Esophagus squamous epithelium (tissue), 5 donors: Measurements from ENCODE around the gene MAML3. TPM values are rescaled to one million over a fixed set of nuclear protein-coding genes. Genes with fewer than 3 reads are reported as not detected.

Source experiments
- DNase-seq: peaks from one replicate; lab custom pipeline; 2025; lab: John Stamatoyannopoulos, UW
- H3K27ac ChIP-seq, 4 donors: fragments of 200-600 bp; sonication (generic); one replicate each; pipeline ENCODE4 v1.5.1; 2016 to 2019; ENCODE audit warnings: mild to moderate bottlenecking in 1 of 4
- H3K27me3 ChIP-seq, 4 donors: fragments of 200-600 bp; sonication (generic); 1 replicate in 3 of 4; 2 replicates in 1 of 4; pipeline versions ENCODE4 v1.5.1 to v1.6.0; 2017 to 2021; ENCODE audit warnings: antibody characterized with exemption in 1 of 4
- H3K36me3 ChIP-seq, 3 donors: fragments of 200-600 bp; sonication (generic); one replicate each; pipeline ENCODE4 v1.5.1; 2016 to 2019
- H3K4me1 ChIP-seq, 3 donors: fragments of 200-600 bp; sonication (generic); one replicate each; pipeline ENCODE4 v1.5.1; 2017 to 2019
- H3K4me3 ChIP-seq, 4 donors: fragments of 200-600 bp; sonication (generic); 1 replicate in 3 of 4; 2 replicates in 1 of 4; pipeline ENCODE4 v1.5.1; 2016 to 2019; ENCODE audit warnings: mild to moderate bottlenecking in 2 of 4, moderate library complexity in 1 of 4
- H3K9me3 ChIP-seq, 3 donors: fragments of 200-600 bp; sonication (generic); one replicate each; pipeline ENCODE4 v1.5.1; 2016 to 2019
- POLR2A ChIP-seq, 4 donors: fragments of 450-650 bp; IDR thresholded peaks; one replicate each; pipeline ENCODE4 v1.6.1; 2017; ENCODE audit warnings: antibody characterized with exemption in 4 of 4, mild to moderate bottlenecking in 4 of 4, moderate library complexity in 3 of 4
- WGBS, 2 donors: methylation state at CpG; one replicate each; pipeline ENCODE4 v1.1.5; 2018; 5-methylcytosine and 5-hydroxymethylcytosine counted together
- intact Hi-C: fragments of 100-400 bp; cut with DNase I; formaldehyde crosslinking; loops from one replicate; pipeline ENCODE4 v1.15.0; 2022
- total RNA-seq, 4 donors: library from RNA; depleted of rRNA; stranded (reverse); fragments of >200 nt; gene quantifications; one replicate each; pipeline ENCODE4 v1.1.0, GENCODE V29; 2016
- TF ChIP-seq, protein P1 (sequence below), 6 experiments: fragments of 450-650 bp in 4 of 6; fragments of 200-600 bp in 2 of 6; sonication (generic) in 2 of 6; IDR thresholded peaks; one replicate each; pipeline ENCODE4 v1.5.1; 2016 to 2019; ENCODE audit warnings: antibody characterized with exemption in 6 of 6, mild to moderate bottlenecking in 4 of 6, moderate library complexity in 4 of 6
- donor health status: DM: yes; HTN: yes; CAD: no.

Gene MAML3
- total RNA-seq, 4 donors from 2014 or later = 6.9 to 14.2 (median 8.9) TPM

GRCh38 chr4:140099983-140100382 lies 54.0 kb downstream of the MAML3 start:
- TF ChIP-seq, protein P1, sequence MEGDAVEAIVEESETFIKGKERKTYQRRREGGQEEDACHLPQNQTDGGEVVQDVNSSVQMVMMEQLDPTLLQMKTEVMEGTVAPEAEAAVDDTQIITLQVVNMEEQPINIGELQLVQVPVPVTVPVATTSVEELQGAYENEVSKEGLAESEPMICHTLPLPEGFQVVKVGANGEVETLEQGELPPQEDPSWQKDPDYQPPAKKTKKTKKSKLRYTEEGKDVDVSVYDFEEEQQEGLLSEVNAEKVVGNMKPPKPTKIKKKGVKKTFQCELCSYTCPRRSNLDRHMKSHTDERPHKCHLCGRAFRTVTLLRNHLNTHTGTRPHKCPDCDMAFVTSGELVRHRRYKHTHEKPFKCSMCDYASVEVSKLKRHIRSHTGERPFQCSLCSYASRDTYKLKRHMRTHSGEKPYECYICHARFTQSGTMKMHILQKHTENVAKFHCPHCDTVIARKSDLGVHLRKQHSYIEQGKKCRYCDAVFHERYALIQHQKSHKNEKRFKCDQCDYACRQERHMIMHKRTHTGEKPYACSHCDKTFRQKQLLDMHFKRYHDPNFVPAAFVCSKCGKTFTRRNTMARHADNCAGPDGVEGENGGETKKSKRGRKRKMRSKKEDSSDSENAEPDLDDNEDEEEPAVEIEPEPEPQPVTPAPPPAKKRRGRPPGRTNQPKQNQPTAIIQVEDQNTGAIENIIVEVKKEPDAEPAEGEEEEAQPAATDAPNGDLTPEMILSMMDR (IDR thresholded peaks at IDR 0.05) = no peak
- no peak for TF ChIP-seq POLR2A (IDR thresholded peaks at IDR 0.05)
- Histone ChIP-seq H3K4me3 (no peak overlapping the region), H3K9me3 (no peaks in the 10 kb centered on the region), H3K27me3 (no peaks in the 10 kb centered on the region), H3K4me1 (peaks cover 23 to 65% (median 32%) of the 10 kb centered on the region in 3 donors), H3K27ac (peak overlapping the region in 3 of 4 donors; percentile 28 to 43 (median 28)), H3K36me3 (no peaks in the 10 kb centered on the region)
- intact Hi-C loops = no loop called here
- 34 to 63% methylated on average over 7 of the region's 7 CpGs for WGBS, 2 donors
- DNase-seq = no peak

DNA sequence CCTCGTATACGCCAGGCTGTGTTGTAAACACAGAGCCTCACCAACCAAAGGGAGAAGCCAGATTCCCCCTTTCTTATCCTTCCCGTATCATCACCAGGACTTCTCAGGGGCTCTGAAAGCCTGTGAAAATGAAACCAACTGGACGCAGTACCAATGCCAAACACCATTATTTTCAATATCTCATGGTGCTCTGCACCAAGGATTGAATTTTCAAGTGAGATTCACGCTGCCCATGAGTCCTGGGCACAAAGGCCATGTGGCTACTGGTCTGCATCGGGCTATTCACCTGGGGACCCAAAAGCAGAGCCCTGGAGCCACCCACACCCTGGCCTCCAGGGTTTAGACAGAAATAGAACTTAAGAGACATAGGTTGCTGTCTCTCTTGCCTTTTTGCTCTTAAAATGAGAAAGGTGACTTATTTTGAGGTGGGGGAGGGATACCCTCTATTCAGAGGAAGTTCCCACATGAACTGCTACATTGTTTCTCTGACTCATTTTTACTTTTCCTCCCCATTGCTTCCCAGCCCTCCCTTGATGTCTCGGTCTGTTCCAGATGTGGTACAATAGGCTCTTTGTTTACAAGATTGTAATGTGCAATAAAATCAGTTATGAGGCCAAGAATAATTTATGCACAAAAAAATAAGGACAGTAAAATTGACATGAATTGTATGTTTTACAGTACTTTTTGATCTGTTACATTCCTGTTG lies 55.4 kb downstream of the MAML3 start:
- no peaks in the 10 kb centered on the region for H3K9me3 ChIP-seq
- peaks cover 23 to 76% (median 41%) of the 10 kb centered on the region in 3 donors for H3K4me1 ChIP-seq
- peak overlapping the region in 2 of 4 donors; percentile 0 to 53 for H3K4me3 ChIP-seq
- 51 to 64% methylated on average over 7 of the region's 7 CpGs for WGBS, 2 donors
- peak overlapping the region; percentile 26 to 83 (median 62) for H3K27ac ChIP-seq
- TF ChIP-seq, protein P1 (IDR thresholded peaks at IDR 0.05) = peak in 2 of 6 experiments; percentile 4 to 8
- TF ChIP-seq POLR2A (IDR thresholded peaks at IDR 0.05) = no peak
- no peaks in the 10 kb centered on the region for H3K27me3 ChIP-seq
- no peaks in the 10 kb centered on the region for H3K36me3 ChIP-seq
- intact Hi-C loops = no loop called here
- no peak for DNase-seq

DNA sequence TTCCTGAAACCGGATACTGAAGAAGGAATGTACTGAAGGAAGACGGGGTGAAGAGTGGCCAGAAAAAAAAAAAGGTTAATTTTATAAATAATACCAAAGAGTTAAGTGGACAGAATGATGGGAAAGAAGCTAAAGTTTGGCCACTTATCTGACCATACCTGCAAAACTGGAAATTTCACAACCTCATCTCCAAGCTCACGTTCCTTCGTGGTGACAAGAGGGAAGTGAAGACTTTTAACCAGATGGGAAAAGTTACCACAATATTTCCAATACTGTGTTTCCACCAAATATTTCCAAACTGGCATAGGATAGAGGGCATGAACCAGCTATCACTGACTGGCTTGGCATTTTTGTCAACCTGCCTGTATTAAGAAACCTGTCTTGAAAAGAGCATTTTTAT lies 56.4 kb downstream of the MAML3 start:
- intact Hi-C loops = no loop called here
- Histone ChIP-seq H3K9me3 (no peaks in the 10 kb centered on the region), H3K27me3 (no peaks in the 10 kb centered on the region), H3K36me3 (no peaks in the 10 kb centered on the region), H3K4me3 (no peak overlapping the region), H3K4me1 (peaks cover 24 to 79% (median 49%) of the 10 kb centered on the region in 3 donors), H3K27ac (peak overlapping the region in 3 of 4 donors; percentile 6 to 83 (median 48))
- no peak for DNase-seq
- 54 to 55% methylated on average over 4 of the region's 4 CpGs for WGBS, 2 donors
- TF ChIP-seq POLR2A (IDR thresholded peaks at IDR 0.05) = no peak
- TF ChIP-seq, protein P1 (IDR thresholded peaks at IDR 0.05) = no peak

DNA sequence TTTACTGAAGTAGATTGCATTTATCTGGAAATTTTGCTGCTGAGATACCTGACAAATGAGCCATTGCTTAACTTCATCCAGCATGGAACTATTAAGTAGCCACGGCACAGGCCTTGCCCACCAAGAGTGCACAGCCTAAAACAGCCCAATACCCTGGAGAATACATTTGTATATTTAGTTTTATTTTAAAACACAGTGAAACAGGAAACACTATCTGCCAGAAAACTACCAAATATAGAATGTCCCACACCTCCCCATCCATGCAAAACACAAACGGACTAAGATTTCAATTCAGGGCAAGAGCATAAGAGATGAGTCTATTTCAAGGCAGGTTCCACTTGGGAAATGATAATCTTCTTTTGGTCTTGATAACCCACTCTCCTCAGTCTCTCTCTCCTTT lies 57.1 kb downstream of the MAML3 start:
- Histone ChIP-seq H3K4me1 (peaks cover 29 to 85% (median 55%) of the 10 kb centered on the region in 3 donors), H3K27ac (peak overlapping the region; percentile 6 to 83 (median 62)), H3K4me3 (peak overlapping the region in 1 of 4 donors; percentile 10), H3K27me3 (no peaks in the 10 kb centered on the region), H3K36me3 (no peaks in the 10 kb centered on the region), H3K9me3 (no peaks in the 10 kb centered on the region)
- intact Hi-C loops = no loop called here
- no peak for TF ChIP-seq POLR2A (IDR thresholded peaks at IDR 0.05)
- TF ChIP-seq, protein P1 (IDR thresholded peaks at IDR 0.05) = no peak
- no peak for DNase-seq
- 46 to 55% methylated on average over 2 of the region's 2 CpGs for WGBS, 2 donors

DNA sequence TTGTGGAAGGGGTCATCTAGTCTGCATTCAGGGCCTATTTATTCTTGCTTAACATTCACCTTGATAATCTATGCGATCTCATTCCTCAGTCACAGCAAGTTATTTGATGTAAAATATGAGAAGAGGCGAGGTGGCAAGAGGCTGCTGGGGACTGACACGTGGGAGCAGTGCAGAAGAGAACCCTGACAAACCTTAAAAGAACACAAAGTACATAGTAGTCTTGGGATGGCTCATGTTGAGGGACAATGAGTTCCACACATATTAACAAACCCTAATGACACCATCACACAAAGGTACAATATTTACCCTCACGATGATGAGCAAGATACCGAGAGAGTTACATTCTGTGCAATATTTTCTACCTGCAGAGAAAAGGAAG lies 57.5 kb downstream of the MAML3 start:
- Histone ChIP-seq H3K27ac (peak overlapping the region; percentile 18 to 83 (median 62)), H3K36me3 (no peaks in the 10 kb centered on the region), H3K4me3 (no peak overlapping the region), H3K9me3 (no peaks in the 10 kb centered on the region), H3K4me1 (peaks cover 29 to 90% (median 59%) of the 10 kb centered on the region in 3 donors), H3K27me3 (no peaks in the 10 kb centered on the region)
- WGBS, 2 donors = 77 to 78% methylated on average over 5 of the region's 5 CpGs
- no peak for DNase-seq
- intact Hi-C loops = no loop called here
- no peak for TF ChIP-seq POLR2A (IDR thresholded peaks at IDR 0.05)
- TF ChIP-seq, protein P1 (IDR thresholded peaks at IDR 0.05) = no peak
